Colonic mucosa (tissue), 4 donors: Measurements from ENCODE around the gene WIZ. TPM values are rescaled to one million over a fixed set of nuclear protein-coding genes. Genes with fewer than 3 reads are reported as not detected.

Experiments used
- DNase-seq: peaks from one replicate; pipeline ENCODE4 v3.0.0-alpha.2; 2020
- H3K27ac ChIP-seq: fragments of 200-600 bp; one replicate; pipeline ENCODE4 v1.8.0; 2021
- H3K27me3 ChIP-seq: fragments of 200-600 bp; one replicate; pipeline ENCODE4 v1.8.0; 2021
- H3K36me3 ChIP-seq: fragments of 200-600 bp; one replicate; pipeline ENCODE4 v1.8.0; 2021
- H3K4me1 ChIP-seq: fragments of 200-600 bp; one replicate; pipeline ENCODE4 v1.8.0; 2021; ENCODE audit warnings: mild to moderate bottlenecking
- H3K4me3 ChIP-seq: fragments of 200-600 bp; one replicate; pipeline ENCODE4 v1.8.0; 2021
- H3K9ac ChIP-seq, 2 donors: one replicate each; pipeline ENCODE4 v1.7.0; 2013; ENCODE audit warnings: control low read depth in 2 of 2, low read depth in 2 of 2, low read length in 2 of 2
- H3K9me3 ChIP-seq: fragments of 200-600 bp; one replicate; pipeline ENCODE4 v1.8.0; 2021
- intact Hi-C: fragments of 100-400 bp; cut with DNase I; formaldehyde crosslinking; loops from one replicate; pipeline ENCODE4 v1.14.1; 2022
- microRNA-seq: library from miRNA; unstranded; fragments of <30 nt; microRNA quantifications from one replicate; pipeline ENCODE4, GENCODE V29; 2019
- total RNA-seq, 2 donors: library from RNA; stranded (reverse); fragmentation: NEBNext Ultra II Directional in 1 of 2; extraction: Animal tissue kit (Norgen Biotek cat#: 25700) in 1 of 2; gene quantifications; one replicate each; pipeline ENCODE4 v1.2.1, GENCODE V29; 2021
- TF ChIP-seq, protein P1 (sequence below): fragments of 200-600 bp; IDR thresholded peaks from one replicate; pipeline ENCODE4 v1.8.0; 2022; ENCODE audit warnings: antibody characterized with exemption, mild to moderate bottlenecking
- donor health status: healthy.
- donor health status: DM: no; HTN: no; CAD: no.
- donor health status: DM: no; HTN: no; CAD: no.

The WIZ gene
- total RNA-seq, 2 donors from 2014 or later = 18.3 to 31.2 TPM

DNA sequence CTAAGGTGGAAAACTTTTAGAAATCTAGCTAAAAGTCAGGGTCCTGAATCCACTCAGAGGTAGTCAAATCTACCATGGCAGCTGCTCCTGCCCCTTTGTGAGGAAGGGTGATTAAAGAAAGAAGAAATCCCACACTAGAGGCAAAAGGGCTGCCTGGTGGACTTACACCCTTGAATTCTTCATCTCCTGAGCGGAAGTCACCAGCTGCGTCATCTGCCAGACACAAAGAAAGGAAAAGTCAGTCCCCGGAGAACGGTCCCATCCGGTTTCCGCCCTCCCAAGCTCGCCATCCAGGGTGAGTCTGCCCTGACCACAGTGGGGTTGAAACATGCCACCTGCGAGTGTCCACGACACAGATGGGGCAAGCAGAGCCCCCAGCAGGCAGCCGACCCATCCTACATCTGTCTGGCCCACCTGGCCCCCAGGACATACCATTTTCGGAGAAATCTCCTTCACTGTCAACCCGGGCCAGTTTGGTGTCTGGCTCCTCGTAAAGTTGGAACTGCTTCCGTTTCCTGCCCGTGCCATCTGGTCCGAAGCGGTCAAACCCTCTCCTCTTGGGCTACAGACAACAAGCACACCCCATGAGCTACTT lies 77.9 kb downstream of the WIZ start:
- DNase-seq = no peak
- peaks cover 39% of the 10 kb centered on the region for H3K36me3 ChIP-seq
- H3K27me3 ChIP-seq = no peaks in the 10 kb centered on the region
- H3K4me3 ChIP-seq = no peak overlapping the region
- H3K4me1 ChIP-seq = no peaks in the 10 kb centered on the region
- no peaks in the 10 kb centered on the region for H3K9me3 ChIP-seq
- intact Hi-C loops = loop anchor here (10.0 kb wide), 1 partner anchor 107 kb away; no protein-coding TSS in a partner anchor
- H3K27ac ChIP-seq = no peak overlapping the region
- H3K9ac ChIP-seq = no peak overlapping the region
- TF ChIP-seq, protein P1, sequence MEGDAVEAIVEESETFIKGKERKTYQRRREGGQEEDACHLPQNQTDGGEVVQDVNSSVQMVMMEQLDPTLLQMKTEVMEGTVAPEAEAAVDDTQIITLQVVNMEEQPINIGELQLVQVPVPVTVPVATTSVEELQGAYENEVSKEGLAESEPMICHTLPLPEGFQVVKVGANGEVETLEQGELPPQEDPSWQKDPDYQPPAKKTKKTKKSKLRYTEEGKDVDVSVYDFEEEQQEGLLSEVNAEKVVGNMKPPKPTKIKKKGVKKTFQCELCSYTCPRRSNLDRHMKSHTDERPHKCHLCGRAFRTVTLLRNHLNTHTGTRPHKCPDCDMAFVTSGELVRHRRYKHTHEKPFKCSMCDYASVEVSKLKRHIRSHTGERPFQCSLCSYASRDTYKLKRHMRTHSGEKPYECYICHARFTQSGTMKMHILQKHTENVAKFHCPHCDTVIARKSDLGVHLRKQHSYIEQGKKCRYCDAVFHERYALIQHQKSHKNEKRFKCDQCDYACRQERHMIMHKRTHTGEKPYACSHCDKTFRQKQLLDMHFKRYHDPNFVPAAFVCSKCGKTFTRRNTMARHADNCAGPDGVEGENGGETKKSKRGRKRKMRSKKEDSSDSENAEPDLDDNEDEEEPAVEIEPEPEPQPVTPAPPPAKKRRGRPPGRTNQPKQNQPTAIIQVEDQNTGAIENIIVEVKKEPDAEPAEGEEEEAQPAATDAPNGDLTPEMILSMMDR = no peak

DNA sequence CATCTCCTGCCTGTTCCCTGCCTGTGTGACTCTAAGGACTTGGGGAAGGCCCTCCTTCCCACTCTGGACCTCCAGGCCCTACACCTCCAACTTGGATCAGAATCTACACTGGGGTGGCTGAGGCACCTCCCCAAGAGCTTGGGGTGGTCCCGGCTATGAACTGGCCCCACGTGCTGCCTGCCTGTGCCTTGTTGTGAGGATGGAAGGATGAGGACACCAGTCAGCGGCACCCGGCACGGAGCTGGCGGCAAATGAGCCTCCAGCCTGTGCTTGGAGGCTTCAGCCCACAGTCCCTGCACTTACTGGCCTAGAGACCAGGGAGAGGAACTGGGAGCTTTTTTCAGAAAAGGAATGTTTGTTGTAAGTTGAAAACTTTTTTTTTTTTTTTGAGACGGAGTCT lies 78.6 kb downstream of the WIZ start:
- no peak overlapping the region for H3K27ac ChIP-seq
- DNase-seq = no peak
- H3K36me3 ChIP-seq = peaks cover 39% of the 10 kb centered on the region
- TF ChIP-seq, protein P1 = no peak
- no peaks in the 10 kb centered on the region for H3K4me1 ChIP-seq
- no peaks in the 10 kb centered on the region for H3K9me3 ChIP-seq
- intact Hi-C loops = loop anchor here (10.0 kb wide), 1 partner anchor 106 kb away; no protein-coding TSS in a partner anchor
- H3K9ac ChIP-seq = no peak overlapping the region
- H3K27me3 ChIP-seq = no peaks in the 10 kb centered on the region
- no peak overlapping the region for H3K4me3 ChIP-seq

Small RNA genes within 50 kb of the gene (microRNA-seq; reads per million reads assigned to microRNA genes)
- not detected for gene MIR1470

Other genes starting within 250 kb of the WIZ start
- gene NOTCH3, start 249.0 kb downstream of the WIZ start, total RNA-seq = 10 to 100 TPM in 1 of 2 donors, 1 to 10 TPM in 1; 4.4 to 10.5 TPM
- under 1 TPM; 0.53 to 0.82 TPM for gene EPHX3, start 217.5 kb downstream of the WIZ start, total RNA-seq
- 10 to 100 TPM; 67.2 to 82.7 TPM for gene BRD4, start 117.4 kb downstream of the WIZ start, total RNA-seq
- 10 to 100 TPM; 37.0 to 55.2 TPM for gene AKAP8, start 70.2 kb downstream of the WIZ start, total RNA-seq
- 10 to 100 TPM; 63.5 to 70.2 TPM for gene AKAP8L, start 31.0 kb downstream of the WIZ start, total RNA-seq
- gene RASAL3, start 14.6 kb upstream of the WIZ start, total RNA-seq = 1 to 10 TPM; 1.7 to 2.5 TPM
- gene PGLYRP2, start 29.5 kb upstream of the WIZ start, total RNA-seq = not detected
- under 1 TPM; 0.19 to 0.22 TPM for gene CYP4F22, start 58.6 kb upstream of the WIZ start, total RNA-seq
- gene CYP4F8, start 165.3 kb upstream of the WIZ start, total RNA-seq = not detected
- 1 to 10 TPM; 7.8 to 8.3 TPM for gene CYP4F3, start 190.9 kb upstream of the WIZ start, total RNA-seq
- 10 to 100 TPM; 82.1 to 87.0 TPM for gene CYP4F12, start 223.1 kb upstream of the WIZ start, total RNA-seq